Trophoblast cell (in vitro differentiated cells and primary cell): Measurements from ENCODE around the gene CDH15.
A peak's percentile ranks its signal among the peaks of the same experiment; 100 is the strongest.

Experiments used
- DNase-seq, 2 donors: peaks; one replicate each; pipeline ENCODE4 v3.0.0-alpha.2; 2016
- H2AFZ ChIP-seq: 2 replicates; pipeline ENCODE4 v1.6.1; 2013; ENCODE audit warnings: low read length, moderate library complexity, mild to moderate bottlenecking; ENCODE audit not compliant: insufficient read depth, poor library complexity
- H2AK5ac ChIP-seq: 2 replicates; pipeline ENCODE4 v1.6.1; 2013; ENCODE audit warnings: mild to moderate bottlenecking, low read length
- H2BK120ac ChIP-seq: 2 replicates; pipeline ENCODE4 v1.6.1; 2013; ENCODE audit warnings: low read length, mild to moderate bottlenecking, moderate library complexity; ENCODE audit not compliant: insufficient read depth, poor library complexity
- H2BK12ac ChIP-seq: 2 replicates; pipeline ENCODE4 v1.6.1; 2013; ENCODE audit warnings: mild to moderate bottlenecking, low read length, moderate library complexity
- H2BK5ac ChIP-seq: 2 replicates; pipeline ENCODE4 v1.6.1; 2013; ENCODE audit warnings: low read length, low read depth, moderate library complexity, mild to moderate bottlenecking; ENCODE audit not compliant: poor library complexity
- H3K14ac ChIP-seq: 2 replicates; pipeline ENCODE4 v1.6.1; 2013; ENCODE audit warnings: mild to moderate bottlenecking, low read length
- H3K18ac ChIP-seq: 2 replicates; pipeline ENCODE4 v1.6.1; 2013; ENCODE audit warnings: mild to moderate bottlenecking, low read length
- H3K23ac ChIP-seq: 2 replicates; pipeline ENCODE4 v1.6.1; 2013; ENCODE audit warnings: low read length
- H3K27ac ChIP-seq: 2 replicates; pipeline ENCODE4 v1.5.1; 2013; ENCODE audit warnings: low read depth, mild to moderate bottlenecking, inconsistent platforms, low read length, moderate library complexity
- H3K27me3 ChIP-seq: 2 replicates; pipeline ENCODE4 v1.6.1; 2013; ENCODE audit warnings: inconsistent platforms, mild to moderate bottlenecking, low read length, moderate library complexity; ENCODE audit not compliant: insufficient read depth
- H3K36me3 ChIP-seq, 2 experiments: 1 replicate in 1 of 2; 2 replicates in 1 of 2; pipeline ENCODE4 v1.6.1; 2013; ENCODE audit warnings: low read length in 2 of 2, mild to moderate bottlenecking in 2 of 2, moderate library complexity in 1 of 2; ENCODE audit not compliant: insufficient read depth in 2 of 2, control insufficient read depth in 1 of 2
- H3K4ac ChIP-seq: 2 replicates; pipeline ENCODE4 v1.6.1; 2013; ENCODE audit warnings: low read depth, mild to moderate bottlenecking, low read length, moderate library complexity
- H3K4me1 ChIP-seq, 2 experiments: 1 replicate in 1 of 2; 2 replicates in 1 of 2; pipeline ENCODE4 v1.6.1; 2013; ENCODE audit warnings: low read length in 2 of 2, mild to moderate bottlenecking in 2 of 2, moderate library complexity in 1 of 2; ENCODE audit not compliant: insufficient read depth in 2 of 2, control insufficient read depth in 1 of 2
- H3K4me2 ChIP-seq: 2 replicates; pipeline ENCODE4 v1.6.1; 2013; ENCODE audit warnings: inconsistent platforms, mild to moderate bottlenecking, low read length, moderate library complexity
- H3K4me3 ChIP-seq: 2 replicates; pipeline ENCODE4 v1.5.1; 2013; ENCODE audit warnings: mild to moderate bottlenecking, low read depth, low read length, inconsistent platforms
- H3K79me1 ChIP-seq: one replicate; pipeline ENCODE4 v1.6.1; 2013; ENCODE audit warnings: low read length
- H3K79me2 ChIP-seq: 2 replicates; pipeline ENCODE4 v1.6.1; 2013; ENCODE audit warnings: low read length, mild to moderate bottlenecking; ENCODE audit not compliant: control insufficient read depth, insufficient read depth, poor library complexity
- H3K9ac ChIP-seq: 2 replicates; pipeline ENCODE4 v1.6.1; 2013; ENCODE audit warnings: mild to moderate bottlenecking, low read length
- H3K9me3 ChIP-seq: 2 replicates; pipeline ENCODE4 v1.6.1; 2013; ENCODE audit warnings: low read depth, mild to moderate bottlenecking, control low read depth, inconsistent platforms, low read length; ENCODE audit not compliant: insufficient read depth
- H4K12ac ChIP-seq: 2 replicates; pipeline ENCODE4 v1.6.1; 2013; ENCODE audit warnings: low read depth, mild to moderate bottlenecking, low read length, moderate library complexity
- H4K8ac ChIP-seq: 2 replicates; pipeline ENCODE4 v1.6.1; 2013; ENCODE audit warnings: low read depth, mild to moderate bottlenecking, low read length, moderate library complexity
- H4K91ac ChIP-seq: one replicate; pipeline ENCODE4 v1.6.1; 2013; ENCODE audit warnings: low read depth, mild to moderate bottlenecking, low read length, moderate library complexity
- WGBS: extraction: QIAGEN DNeasy Blood & Tissue Kit; methylation state at CpG from one replicate; pipeline ENCODE4 v1.1.7; 2013; ENCODE audit warnings: missing lambda C conversion rate; ENCODE audit not compliant: insufficient read length, insufficient coverage; ENCODE audit errors: extremely low coverage; 5-methylcytosine and 5-hydroxymethylcytosine counted together

The CDH15 gene

GRCh38 chr16:89149386-89149785 lies 22.2 kb upstream of the CDH15 start:
- Histone ChIP-seq H2BK12ac (no peak overlapping the region), H4K12ac (no peak overlapping the region), H3K36me3 (peaks cover 25 to 34% of the 10 kb centered on the region in 2 experiments), H3K4me2 (no peak overlapping the region), H3K9ac (no peak overlapping the region), H3K27me3 (no peaks in the 10 kb centered on the region), H3K14ac (no peak overlapping the region), H3K79me1 (no peaks in the 10 kb centered on the region), H3K4ac (no peak overlapping the region), H2AFZ (no peak overlapping the region), H3K4me3 (no peak overlapping the region), H4K91ac (no peak overlapping the region), H2BK120ac (no peak overlapping the region), H2BK5ac (no peak overlapping the region), H3K9me3 (no peaks in the 10 kb centered on the region), H3K18ac (no peak overlapping the region), H3K23ac (no peak overlapping the region), H3K27ac (no peak overlapping the region), H2AK5ac (no peak overlapping the region), H4K8ac (no peak overlapping the region), H3K4me1 (peaks cover 7 to 8% of the 10 kb centered on the region in 2 experiments), H3K79me2 (no peaks in the 10 kb centered on the region)
- no peak for DNase-seq
- no CpG with 5 or more reads among the region's 9 CpGs for WGBS

DNA sequence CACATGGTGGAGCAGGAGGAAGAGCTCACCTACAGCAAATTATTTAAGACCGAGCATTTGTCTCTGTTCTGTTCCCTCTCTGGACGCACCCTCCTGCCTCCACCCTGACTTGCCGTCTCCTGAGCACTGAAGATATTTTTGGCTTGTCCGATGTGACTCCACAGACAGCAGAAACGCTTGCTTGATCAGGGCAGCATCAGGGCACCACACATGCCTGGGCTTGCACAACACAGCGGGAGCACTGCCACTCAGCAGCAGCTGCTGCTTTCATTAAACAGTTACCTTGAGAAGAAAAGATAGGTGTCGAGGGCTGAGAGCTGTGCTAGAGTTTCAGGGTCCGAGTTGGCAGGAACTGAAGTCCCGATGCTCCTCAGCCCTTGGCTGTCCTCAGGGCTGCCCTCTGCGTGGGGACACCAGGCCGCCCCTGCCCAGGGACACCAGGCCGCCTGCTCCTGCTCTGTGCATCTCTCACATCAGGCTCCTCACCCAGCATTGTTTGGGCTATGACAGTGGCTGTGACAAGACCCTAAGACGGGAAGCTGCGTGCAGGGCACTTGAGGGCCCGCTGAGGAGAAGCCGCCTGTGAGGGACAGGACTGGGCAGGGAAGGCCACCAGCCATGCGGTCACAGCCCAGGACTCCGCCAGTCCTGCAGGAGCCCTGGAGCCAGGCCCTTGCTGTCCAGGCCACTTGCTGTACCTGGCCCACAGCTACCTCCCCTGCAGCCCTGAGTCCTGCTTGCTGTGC lies 21.3 kb upstream of the CDH15 start:
- H3K23ac ChIP-seq = no peak overlapping the region
- no peak overlapping the region for H2AFZ ChIP-seq
- no peak overlapping the region for H2BK120ac ChIP-seq
- peak overlapping the region; percentile 2 for H3K27ac ChIP-seq
- no peak overlapping the region for H4K12ac ChIP-seq
- peaks cover 18 to 30% of the 10 kb centered on the region in 2 experiments for H3K36me3 ChIP-seq
- H2BK5ac ChIP-seq = no peak overlapping the region
- no peak overlapping the region for H3K14ac ChIP-seq
- no peak overlapping the region for H2BK12ac ChIP-seq
- H3K79me2 ChIP-seq = no peaks in the 10 kb centered on the region
- H3K9ac ChIP-seq = no peak overlapping the region
- H3K79me1 ChIP-seq = no peaks in the 10 kb centered on the region
- DNase-seq = peak in 1 of 2 donors; percentile 33
- no peak overlapping the region for H3K4ac ChIP-seq
- no CpG with 5 or more reads among the region's 18 CpGs for WGBS
- no peaks in the 10 kb centered on the region for H3K9me3 ChIP-seq
- H3K18ac ChIP-seq = no peak overlapping the region
- no peak overlapping the region for H4K91ac ChIP-seq
- H2AK5ac ChIP-seq = no peak overlapping the region
- H4K8ac ChIP-seq = no peak overlapping the region
- no peaks in the 10 kb centered on the region for H3K27me3 ChIP-seq
- peaks cover 15 to 16% of the 10 kb centered on the region in 2 experiments for H3K4me1 ChIP-seq
- no peak overlapping the region for H3K4me3 ChIP-seq
- H3K4me2 ChIP-seq = no peak overlapping the region

GRCh38 chr16:89150981-89151380 lies 20.6 kb upstream of the CDH15 start:
- no peak overlapping the region for H3K4me3 ChIP-seq
- H3K9ac ChIP-seq = no peak overlapping the region
- H3K9me3 ChIP-seq = no peaks in the 10 kb centered on the region
- H2BK120ac ChIP-seq = no peak overlapping the region
- H3K79me1 ChIP-seq = no peaks in the 10 kb centered on the region
- H4K91ac ChIP-seq = no peak overlapping the region
- no peak overlapping the region for H2AK5ac ChIP-seq
- no peak overlapping the region for H2AFZ ChIP-seq
- no peak overlapping the region for H3K27ac ChIP-seq
- peaks cover 10 to 23% of the 10 kb centered on the region in 2 experiments for H3K36me3 ChIP-seq
- DNase-seq = peak in 1 of 2 donors; percentile 44
- no peak overlapping the region for H3K18ac ChIP-seq
- H3K4me1 ChIP-seq = peaks cover 20 to 21% of the 10 kb centered on the region in 2 experiments
- H3K27me3 ChIP-seq = no peaks in the 10 kb centered on the region
- WGBS = no CpG with 5 or more reads among the region's 8 CpGs
- H3K23ac ChIP-seq = no peak overlapping the region
- H2BK12ac ChIP-seq = no peak overlapping the region
- no peak overlapping the region for H3K4me2 ChIP-seq
- H3K14ac ChIP-seq = no peak overlapping the region
- H4K8ac ChIP-seq = no peak overlapping the region
- H4K12ac ChIP-seq = no peak overlapping the region
- H3K4ac ChIP-seq = no peak overlapping the region
- H2BK5ac ChIP-seq = no peak overlapping the region
- no peaks in the 10 kb centered on the region for H3K79me2 ChIP-seq

DNA sequence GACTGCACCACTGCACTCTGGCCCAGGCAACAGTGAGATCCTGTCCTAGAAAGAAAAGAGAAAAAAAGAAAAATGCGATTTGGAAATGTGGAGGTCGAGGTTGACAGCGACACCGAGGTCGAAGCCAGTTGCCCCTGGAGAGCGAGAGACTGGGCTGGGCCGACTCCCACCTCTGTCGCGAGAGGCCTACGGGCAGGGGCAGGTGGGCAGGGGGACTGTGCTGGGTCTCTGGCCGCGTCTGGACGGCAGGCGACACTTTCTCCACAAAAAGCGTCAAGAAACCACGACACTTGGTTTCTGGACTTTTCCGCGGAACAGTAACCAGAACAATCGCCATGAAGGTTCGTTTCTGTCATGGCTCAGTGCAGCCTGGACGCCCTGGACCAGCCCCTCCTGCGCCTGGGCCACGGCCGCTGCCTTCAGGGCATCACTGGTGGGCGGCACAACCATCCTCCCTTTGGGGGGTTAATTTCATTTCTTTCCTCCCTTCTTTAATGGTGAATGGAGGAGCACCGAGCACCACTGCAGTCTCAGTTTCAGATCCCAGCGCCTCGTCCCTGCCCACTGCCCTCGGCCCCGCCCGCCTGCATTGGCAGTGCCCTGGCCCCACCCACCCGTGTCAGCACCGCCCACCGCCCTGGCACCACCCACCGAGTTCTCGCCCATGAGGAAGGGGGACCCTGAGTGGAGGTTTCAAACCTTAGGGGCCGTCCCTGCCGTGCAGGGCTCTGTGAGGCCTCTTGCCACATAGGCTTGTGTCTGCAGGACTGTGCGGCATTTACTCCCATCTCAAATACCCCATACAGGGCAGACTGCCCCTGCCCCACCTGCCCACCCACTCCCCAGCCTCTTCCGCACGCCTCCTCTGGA lies 18.5 kb upstream of the CDH15 start:
- H3K4me1 ChIP-seq = peaks cover 21 to 22% of the 10 kb centered on the region in 2 experiments
- no peak overlapping the region for H3K27ac ChIP-seq
- WGBS = no CpG with 5 or more reads among the region's 41 CpGs
- no peak overlapping the region for H3K4ac ChIP-seq
- H3K4me2 ChIP-seq = no peak overlapping the region
- peaks cover 5 to 15% of the 10 kb centered on the region in 2 experiments for H3K36me3 ChIP-seq
- H2AK5ac ChIP-seq = no peak overlapping the region
- H2BK120ac ChIP-seq = no peak overlapping the region
- H4K8ac ChIP-seq = no peak overlapping the region
- H2BK12ac ChIP-seq = no peak overlapping the region
- H3K4me3 ChIP-seq = no peak overlapping the region
- no peak overlapping the region for H4K91ac ChIP-seq
- no peaks in the 10 kb centered on the region for H3K79me1 ChIP-seq
- H2AFZ ChIP-seq = no peak overlapping the region
- H3K9me3 ChIP-seq = peaks cover 5% of the 10 kb centered on the region
- H3K23ac ChIP-seq = no peak overlapping the region
- no peaks in the 10 kb centered on the region for H3K27me3 ChIP-seq
- H3K14ac ChIP-seq = no peak overlapping the region
- no peak overlapping the region for H3K18ac ChIP-seq
- no peak overlapping the region for H3K9ac ChIP-seq
- H3K79me2 ChIP-seq = no peaks in the 10 kb centered on the region
- no peak for DNase-seq
- H2BK5ac ChIP-seq = no peak overlapping the region
- H4K12ac ChIP-seq = no peak overlapping the region
